Choroid plexus epithelial cell (primary cell): ENCODE measurements around the gene PLD1.

Experiments
- DNase-seq: peaks from one replicate; pipeline ENCODE4 v3.0.0-alpha.2; 2010; ENCODE audit warnings: low read depth
- H3K4me3 ChIP-seq: 2 replicates; pipeline ENCODE4 v1.5.1; 2011; ENCODE audit warnings: low read depth, mild to moderate bottlenecking, control low read depth, low read length, moderate library complexity
- TF ChIP-seq, protein P1 (sequence below): conservative IDR thresholded peaks from 2 replicates; pipeline ENCODE4 v1.5.1; 2011; ENCODE audit warnings: low read depth, mild to moderate bottlenecking, control low read depth, inconsistent platforms, low read length, moderate library complexity

Gene PLD1

GRCh38 chr3:171782617-171783016, 27.7 kb downstream of the PLD1 start:
- DNase-seq = no peak
- no peak overlapping the region for H3K4me3 ChIP-seq
- TF ChIP-seq, protein P1, sequence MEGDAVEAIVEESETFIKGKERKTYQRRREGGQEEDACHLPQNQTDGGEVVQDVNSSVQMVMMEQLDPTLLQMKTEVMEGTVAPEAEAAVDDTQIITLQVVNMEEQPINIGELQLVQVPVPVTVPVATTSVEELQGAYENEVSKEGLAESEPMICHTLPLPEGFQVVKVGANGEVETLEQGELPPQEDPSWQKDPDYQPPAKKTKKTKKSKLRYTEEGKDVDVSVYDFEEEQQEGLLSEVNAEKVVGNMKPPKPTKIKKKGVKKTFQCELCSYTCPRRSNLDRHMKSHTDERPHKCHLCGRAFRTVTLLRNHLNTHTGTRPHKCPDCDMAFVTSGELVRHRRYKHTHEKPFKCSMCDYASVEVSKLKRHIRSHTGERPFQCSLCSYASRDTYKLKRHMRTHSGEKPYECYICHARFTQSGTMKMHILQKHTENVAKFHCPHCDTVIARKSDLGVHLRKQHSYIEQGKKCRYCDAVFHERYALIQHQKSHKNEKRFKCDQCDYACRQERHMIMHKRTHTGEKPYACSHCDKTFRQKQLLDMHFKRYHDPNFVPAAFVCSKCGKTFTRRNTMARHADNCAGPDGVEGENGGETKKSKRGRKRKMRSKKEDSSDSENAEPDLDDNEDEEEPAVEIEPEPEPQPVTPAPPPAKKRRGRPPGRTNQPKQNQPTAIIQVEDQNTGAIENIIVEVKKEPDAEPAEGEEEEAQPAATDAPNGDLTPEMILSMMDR = no peak

DNA sequence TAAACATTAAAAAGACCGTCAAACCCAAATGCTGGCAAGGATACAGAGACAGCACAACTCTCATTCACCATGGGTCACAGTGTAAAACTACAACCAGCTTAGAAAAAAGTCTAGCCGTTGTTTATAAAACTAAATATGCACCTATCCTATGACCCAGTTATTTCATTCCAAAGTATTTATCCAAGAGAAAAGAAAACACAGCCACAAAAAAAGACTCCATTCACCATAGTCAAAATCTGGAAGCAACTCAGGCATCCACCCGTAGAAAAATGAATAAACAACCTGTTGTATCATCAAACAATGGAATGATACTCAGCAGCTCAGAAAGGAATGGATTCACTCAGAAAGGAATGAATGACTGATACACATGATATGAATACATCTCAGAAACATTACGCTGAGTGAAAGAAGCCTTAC, 28.6 kb downstream of the PLD1 start:
- TF ChIP-seq, protein P1 = no peak
- H3K4me3 ChIP-seq = no peak overlapping the region
- peak; percentile 76 for DNase-seq

DNA sequence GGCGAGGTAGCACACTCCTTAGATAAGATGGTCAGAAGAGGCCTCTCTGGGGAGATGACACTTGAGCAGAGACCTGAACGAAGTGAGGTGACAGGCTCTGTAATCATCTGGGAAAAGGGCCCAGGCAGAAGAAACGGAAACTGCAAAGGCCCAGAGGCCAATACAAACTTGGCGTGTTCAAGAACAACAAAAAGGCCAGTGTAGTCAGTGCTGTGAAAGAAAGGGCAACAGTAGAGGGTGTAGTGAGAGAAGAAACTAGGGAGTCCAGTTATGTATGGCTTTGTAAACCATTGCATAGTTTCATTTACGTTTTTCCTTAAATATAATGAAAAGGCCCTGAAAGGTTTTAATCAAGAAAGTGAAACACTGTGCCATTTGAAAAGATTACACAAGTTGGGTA, 31.8 kb downstream of the PLD1 start:
- TF ChIP-seq, protein P1 = peak; percentile 18
- DNase-seq = peak; percentile 34
- H3K4me3 ChIP-seq = no peak overlapping the region

DNA sequence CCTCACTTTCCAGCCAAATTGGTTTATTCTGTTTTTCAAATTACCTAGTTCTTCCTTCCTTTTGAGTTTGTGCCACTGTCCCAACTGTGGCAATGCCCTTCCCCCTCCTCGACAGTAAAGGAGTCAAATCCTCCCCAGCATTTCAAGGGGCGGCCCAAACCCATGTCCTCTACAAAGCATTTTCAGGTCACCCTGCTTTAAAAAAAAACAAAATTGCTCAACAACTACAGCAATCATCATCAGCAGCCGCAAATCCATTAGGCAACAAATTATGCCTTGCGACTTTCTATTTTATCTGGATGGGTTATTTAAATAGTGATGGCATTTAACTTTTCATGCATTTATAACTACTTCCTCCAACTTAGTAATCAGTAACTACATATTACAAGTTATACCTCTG, 32.7 kb downstream of the PLD1 start:
- TF ChIP-seq, protein P1 = no peak
- H3K4me3 ChIP-seq = no peak overlapping the region
- no peak for DNase-seq

DNA sequence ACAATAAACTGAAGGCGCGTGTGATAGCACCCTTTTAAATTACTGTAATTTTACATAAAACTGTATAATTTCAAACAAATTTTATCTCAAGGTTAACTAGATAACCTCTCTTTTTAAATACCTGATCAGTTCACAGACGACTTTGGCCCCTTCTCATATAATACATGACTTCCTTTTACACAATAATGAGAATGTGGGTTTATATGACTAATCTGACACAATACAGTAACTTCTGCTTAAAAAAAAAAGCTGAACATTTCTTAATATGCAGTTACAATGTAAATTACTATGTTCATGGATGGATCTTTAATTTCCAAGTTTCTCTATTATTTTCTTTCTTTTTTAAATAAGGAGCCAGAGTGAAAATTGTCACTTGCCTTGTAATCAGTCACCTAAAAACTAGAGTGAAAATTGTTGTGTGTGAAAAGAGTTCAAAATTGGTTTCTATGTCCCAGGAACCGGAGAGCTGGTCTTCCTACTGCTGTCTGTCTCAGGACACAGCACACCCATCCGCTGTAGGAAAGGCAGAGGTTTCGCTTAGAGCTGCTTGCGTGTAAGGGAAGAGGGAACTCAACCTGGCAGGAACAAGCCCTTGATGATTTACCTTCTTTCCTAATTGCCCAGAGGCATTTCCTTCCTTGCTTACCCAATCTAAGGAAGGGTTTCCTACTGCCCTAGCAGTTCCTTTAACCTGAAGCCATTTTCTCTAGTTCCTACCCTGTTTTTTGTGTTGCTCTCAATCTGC, 33.3 kb downstream of the PLD1 start:
- TF ChIP-seq, protein P1 = no peak
- no peak overlapping the region for H3K4me3 ChIP-seq
- DNase-seq = no peak

DNA sequence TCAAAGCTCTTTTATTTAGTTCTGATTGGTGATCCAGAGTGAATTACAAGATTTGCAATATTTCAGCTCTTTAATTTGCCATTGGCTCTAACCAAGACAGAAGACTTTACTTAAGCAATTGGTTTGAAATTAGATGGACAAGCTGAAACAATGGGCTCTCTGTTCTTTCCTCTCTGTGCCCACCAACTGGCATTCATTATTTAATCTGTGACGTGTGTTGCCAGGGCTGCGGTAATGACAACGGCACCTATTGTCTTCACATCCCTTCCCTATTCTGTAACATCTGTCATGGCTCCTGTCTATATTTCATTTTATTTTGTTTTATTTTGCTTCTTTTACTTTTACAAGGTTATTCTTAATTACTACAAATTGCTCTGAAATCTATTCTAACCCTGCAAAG, 33.9 kb downstream of the PLD1 start:
- DNase-seq = no peak
- TF ChIP-seq, protein P1 = no peak

DNA sequence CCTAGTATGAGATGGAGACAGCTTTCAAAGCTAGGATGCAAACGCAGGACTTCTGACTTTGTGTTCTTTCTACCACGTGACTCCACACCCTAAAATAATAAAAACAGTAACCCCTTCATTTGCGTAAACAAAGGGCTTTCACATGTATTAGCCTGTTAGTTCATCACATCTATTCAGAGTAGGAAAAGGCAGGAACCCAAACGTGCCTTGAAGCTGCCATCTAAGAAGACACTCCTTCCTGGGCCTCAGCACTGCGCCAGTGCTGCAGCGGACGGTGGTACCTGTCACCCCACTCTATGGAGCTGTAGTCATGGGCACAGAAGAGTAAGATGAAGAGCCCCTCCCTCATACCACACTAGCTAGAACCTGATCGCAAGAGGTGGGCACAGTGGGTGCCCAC, 34.3 kb downstream of the PLD1 start:
- DNase-seq = no peak
- TF ChIP-seq, protein P1 = no peak
- no peak overlapping the region for H3K4me3 ChIP-seq

More for the DNA sequence above, 33.9 kb downstream of the PLD1 start:
- no peak overlapping the region for H3K4me3 ChIP-seq
